Activated CD8-positive, alpha-beta memory T cell treated with anti-CD3 and anti-CD28 coated beads, Interleukin-2, amount 50 U/mL, for 1 hour (primary cell): ENCODE results near the gene NOL3.

ENCODE experiments used
- DNase-seq: peaks from one replicate; pipeline ENCODE4 v3.0.0-alpha.2; 2020; ENCODE audit errors: extremely low read depth

NOL3 gene

GRCh38 chr16:67155295-67156142, 14.8 kb upstream of the NOL3 start:
- DNase-seq = no peak

DNA sequence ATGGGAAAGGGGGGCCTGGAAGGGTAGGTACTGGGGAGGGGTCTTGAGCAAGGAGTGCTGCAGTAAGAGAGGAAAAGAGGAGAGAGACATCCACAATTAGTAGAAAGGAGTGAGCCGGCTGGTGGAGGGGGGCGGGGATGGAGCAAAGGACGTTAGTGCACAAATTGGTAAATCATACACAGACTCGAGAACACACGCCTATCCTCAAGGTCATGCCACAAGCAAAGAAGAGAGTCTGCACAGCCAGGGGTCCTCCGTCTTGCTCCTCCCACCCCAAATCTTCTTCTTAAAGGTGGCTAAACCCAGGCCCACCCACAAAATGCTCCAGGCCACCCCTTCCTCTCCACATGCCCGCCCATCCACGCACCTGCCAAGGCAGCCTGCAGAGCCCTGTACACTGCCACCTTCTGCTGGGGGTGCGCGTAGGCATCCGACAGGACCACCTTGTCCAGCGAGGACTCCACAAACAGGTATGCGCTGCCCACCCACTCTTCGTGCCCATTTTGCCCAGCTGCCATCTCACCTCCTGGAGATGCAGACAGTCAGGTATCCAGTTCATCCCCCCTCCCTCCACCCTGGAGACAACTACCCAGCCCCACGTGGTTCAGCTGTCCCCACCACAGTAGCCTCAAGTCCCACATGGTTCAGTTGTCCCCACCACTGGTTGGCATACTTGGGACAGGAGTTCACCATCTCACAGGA, 14.0 kb upstream of the NOL3 start:
- DNase-seq = no peak

GRCh38 chr16:67157106-67157748, 13.1 kb upstream of the NOL3 start:
- DNase-seq = no peak

GRCh38 chr16:67157892-67158635, 12.3 kb upstream of the NOL3 start:
- no peak for DNase-seq

GRCh38 chr16:67158637-67159600, 11.4 kb upstream of the NOL3 start:
- no peak for DNase-seq

DNA sequence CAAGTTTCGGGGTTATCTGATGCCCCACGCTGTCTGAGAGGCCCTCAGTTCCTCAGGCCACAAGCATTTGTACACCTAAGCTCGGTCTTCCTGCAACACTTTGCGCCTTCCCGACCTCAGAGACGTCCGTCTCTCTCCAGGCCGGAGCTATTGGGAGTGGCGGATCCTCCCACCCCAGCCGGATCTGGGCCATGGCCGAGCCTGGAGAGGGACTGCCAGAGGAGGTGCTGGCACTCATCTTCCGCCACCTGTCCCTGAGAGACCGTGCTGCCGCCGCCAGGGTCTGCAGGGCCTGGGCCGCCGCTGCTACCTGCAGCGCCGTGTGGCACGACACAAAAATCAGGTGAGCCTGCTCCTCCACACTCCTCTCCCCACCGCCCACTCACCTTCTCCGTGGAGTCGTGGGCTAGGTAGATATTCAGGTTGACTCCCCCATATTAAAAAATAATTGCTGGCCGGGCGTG, 8.7 kb upstream of the NOL3 start:
- DNase-seq = no peak

- DNase-seq = no peak
These were observed 7.7 kb upstream of the NOL3 start for GRCh38 chr16:67162506-67163163.

DNA sequence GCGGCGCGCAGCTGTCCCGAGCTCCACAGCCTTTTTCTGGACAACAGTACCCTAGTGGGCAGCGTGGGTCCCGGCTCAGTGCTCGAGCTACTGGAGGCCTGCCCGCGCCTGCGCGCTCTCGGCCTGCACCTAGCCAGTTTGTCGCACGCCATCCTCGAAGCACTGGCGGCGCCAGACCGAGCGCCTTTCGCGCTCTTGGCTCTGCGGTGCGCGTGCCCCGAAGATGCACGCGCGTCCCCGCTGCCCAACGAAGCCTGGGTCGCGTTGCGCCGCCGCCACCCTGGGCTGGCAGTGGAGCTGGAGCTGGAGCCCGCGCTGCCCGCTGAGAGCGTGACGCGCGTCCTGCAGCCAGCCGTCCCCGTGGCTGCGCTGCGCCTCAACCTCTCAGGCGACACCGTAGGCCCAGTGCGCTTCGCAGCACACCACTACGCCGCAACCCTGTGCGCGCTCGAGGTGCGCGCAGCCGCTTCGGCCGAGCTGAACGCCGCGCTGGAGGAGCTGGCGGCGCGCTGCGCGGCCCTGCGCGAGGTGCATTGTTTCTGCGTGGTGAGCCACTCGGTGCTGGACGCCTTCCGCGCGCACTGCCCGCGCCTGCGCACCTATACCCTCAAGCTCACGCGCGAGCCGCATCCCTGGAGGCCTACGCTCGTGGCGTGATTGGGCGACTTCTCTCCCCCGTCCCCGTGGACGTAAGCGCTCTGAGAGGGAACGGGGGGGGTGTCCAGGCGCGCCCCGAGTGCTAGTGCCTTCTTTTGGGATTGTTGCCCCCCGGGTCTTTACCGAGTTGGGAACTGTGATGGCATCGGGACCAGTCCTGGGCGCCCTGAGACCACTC, 7.0 kb upstream of the NOL3 start:
- DNase-seq = no peak

GRCh38 chr16:67163999-67164558, 6.3 kb upstream of the NOL3 start:
- no peak for DNase-seq

- no peak for DNase-seq
These were observed 5.7 kb upstream of the NOL3 start, which contains the start of gene HSF4 for GRCh38 chr16:67164599-67165061. Gene HSF4 (plus strand): TSS chr16:67164745. CDS start chr16:67164812, 67 bp downstream.

DNA sequence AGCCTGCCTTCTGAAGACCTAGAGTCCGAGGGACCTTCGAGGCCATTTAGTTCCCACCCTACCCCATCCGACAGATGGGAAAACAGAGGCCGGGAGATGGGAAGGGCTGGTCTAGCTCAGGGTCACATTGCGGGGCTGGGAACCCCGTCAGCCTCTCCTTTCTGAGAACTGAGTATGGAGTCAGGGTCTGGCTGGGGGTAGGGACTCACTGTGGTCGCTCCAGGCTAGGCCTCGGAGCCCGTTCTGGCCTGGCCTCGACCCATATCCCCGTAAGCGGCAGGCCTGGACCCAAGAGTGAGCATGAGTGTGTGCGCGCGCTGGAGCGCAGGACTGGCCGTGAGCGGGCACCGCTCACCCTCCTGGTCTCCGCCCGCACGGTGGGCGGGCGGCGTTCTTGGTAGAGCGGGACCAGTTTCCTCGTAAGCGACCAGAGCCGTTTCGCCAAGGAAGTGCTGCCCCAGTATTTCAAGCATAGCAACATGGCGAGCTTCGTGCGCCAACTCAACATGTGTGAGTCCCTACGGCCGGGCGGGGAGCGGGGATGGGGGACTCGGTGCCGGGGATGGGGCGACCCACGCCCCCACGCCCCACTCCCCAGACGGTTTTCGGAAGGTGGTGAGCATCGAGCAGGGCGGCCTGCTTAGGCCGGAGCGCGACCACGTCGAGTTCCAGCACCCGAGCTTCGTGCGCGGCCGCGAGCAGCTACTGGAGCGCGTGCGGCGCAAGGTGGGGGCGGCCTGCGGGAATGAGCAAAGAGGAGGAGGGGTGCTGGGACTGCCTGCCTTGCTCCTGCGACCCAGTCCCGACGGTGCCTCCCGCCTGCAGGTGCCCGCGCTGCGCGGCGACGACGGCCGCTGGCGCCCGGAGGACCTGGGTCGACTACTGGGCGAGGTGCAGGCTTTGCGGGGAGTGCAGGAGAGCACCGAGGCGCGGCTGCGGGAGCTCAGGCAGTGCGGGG, 4.9 kb upstream of the NOL3 start:
- no peak for DNase-seq

GRCh38 chr16:67166110-67166547, 4.2 kb upstream of the NOL3 start:
- DNase-seq = no peak

GRCh38 chr16:67166598-67167168, 3.7 kb upstream of the NOL3 start:
- no peak for DNase-seq

DNA sequence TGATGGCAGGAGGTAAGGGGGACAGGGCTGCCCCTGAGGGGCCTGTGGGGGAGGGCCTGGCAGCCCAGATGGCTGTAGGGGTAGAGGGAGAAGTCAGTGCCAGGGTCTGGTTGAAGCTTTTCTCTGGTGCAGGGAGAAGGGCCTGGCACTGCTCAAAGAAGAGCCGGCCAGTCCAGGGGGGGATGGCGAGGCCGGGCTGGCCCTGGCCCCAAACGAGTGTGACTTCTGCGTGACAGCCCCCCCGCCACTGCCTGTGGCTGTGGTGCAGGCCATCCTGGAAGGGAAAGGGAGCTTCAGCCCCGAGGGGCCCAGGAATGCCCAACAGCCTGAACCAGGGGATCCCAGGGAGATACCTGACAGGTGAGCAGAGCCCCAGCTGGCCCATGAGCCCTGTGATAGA, 2.8 kb upstream of the NOL3 start:
- no peak for DNase-seq

DNA sequence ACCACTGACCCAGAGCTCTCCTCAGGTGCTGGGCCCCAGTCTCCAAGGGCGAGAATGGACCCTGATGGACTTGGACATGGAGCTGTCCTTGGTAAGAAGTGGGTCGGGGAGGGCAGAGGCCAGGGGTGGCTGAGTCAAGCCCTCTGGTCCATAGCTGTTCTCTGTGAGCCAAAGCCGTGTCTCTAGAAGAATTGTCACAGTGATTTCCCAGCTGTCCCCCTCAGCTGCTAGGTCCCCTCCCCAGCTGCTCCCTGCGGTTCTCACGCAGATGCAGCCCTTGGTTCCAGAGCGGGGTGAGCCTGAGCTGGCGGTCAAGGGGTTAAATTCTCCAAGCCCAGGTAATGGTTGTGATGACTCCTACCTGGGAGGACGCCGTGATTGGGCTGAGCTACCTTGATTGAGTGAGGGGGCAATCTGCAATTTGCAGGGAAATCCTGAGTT, 1.3 kb upstream of the NOL3 start:
- DNase-seq = no peak

DNA sequence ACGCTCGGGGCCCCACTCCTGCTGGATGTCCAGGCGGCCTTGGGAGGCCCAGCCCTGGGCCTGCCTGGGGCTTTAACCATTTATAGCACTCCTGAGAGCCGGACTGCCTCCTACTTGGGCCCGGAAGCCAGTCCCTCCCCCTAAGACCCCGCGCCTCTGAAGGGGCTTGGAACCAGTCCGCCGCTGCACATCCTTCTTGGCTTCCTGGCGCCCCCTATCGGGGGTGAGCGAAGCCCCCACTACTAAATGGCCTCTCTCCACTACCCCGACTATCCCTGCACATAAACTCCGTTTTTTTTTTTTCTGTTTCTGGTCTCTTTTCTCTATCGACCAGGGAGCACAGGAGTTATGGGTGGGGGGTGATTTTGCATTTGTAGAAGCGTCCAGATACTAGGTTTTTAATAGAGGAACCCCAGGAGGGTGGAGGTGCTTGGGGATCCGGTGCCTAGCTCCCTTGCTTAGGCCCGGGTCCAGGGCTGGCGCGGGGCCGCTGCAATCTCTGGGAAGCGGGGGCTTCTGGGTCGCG, 633 bp upstream of the NOL3 start:
- DNase-seq = no peak
